ENCODE measurements around the gene CDKN1B.

CDKN1B gene

GRCh38 chr12:12734561-12735071 is 17.4 kb downstream of the CDKN1B start:
- TF ChIP-seq SIN3A (IDR thresholded peaks at IDR 0.05; ENCODE audit: borderline replicate concordance, insufficient read depth, low read length) = no peak
- TF ChIP-seq, protein P1, sequence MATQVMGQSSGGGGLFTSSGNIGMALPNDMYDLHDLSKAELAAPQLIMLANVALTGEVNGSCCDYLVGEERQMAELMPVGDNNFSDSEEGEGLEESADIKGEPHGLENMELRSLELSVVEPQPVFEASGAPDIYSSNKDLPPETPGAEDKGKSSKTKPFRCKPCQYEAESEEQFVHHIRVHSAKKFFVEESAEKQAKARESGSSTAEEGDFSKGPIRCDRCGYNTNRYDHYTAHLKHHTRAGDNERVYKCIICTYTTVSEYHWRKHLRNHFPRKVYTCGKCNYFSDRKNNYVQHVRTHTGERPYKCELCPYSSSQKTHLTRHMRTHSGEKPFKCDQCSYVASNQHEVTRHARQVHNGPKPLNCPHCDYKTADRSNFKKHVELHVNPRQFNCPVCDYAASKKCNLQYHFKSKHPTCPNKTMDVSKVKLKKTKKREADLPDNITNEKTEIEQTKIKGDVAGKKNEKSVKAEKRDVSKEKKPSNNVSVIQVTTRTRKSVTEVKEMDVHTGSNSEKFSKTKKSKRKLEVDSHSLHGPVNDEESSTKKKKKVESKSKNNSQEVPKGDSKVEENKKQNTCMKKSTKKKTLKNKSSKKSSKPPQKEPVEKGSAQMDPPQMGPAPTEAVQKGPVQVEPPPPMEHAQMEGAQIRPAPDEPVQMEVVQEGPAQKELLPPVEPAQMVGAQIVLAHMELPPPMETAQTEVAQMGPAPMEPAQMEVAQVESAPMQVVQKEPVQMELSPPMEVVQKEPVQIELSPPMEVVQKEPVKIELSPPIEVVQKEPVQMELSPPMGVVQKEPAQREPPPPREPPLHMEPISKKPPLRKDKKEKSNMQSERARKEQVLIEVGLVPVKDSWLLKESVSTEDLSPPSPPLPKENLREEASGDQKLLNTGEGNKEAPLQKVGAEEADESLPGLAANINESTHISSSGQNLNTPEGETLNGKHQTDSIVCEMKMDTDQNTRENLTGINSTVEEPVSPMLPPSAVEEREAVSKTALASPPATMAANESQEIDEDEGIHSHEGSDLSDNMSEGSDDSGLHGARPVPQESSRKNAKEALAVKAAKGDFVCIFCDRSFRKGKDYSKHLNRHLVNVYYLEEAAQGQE (IDR thresholded peaks at IDR 0.05; ENCODE audit: insufficient read depth in 1 of 2, low read depth in 2 of 2, low read length in 2 of 2) = no peak
- no peak for TF ChIP-seq TAF1 (IDR thresholded peaks at IDR 0.05; ENCODE audit: borderline replicate concordance, insufficient read depth, low read length)
- TF ChIP-seq FOXP2 (optimal IDR thresholded peaks at IDR 0.05; ENCODE audit: borderline replicate concordance, extremely low read depth, extremely low read length, insufficient read depth) = no peak
- no peak for TF ChIP-seq POLR2AphosphoS5 (IDR thresholded peaks at IDR 0.05; ENCODE audit: low read depth, low read length)

DNA sequence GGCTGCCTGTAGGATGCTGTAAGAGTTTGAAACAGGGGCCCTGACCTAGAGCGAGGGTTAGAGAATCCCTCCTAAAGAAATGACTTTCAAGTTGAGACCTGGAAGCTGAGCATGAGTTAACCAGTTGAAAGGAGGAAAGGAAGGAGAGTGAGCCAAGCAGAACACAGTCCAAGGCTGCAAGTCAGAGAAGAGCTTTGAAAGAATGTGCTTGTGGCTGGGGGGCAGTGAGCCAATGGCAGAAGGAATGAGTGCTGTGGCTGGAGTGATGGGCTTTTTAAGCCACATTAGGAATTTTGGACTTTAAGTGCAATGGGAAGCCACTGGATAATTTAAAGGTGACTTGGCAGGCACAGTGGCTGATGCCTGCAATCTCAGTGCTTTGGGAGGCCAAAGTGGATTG is 18.1 kb downstream of the CDKN1B start:
- no peak for TF ChIP-seq FOXP2 (optimal IDR thresholded peaks at IDR 0.05; ENCODE audit: borderline replicate concordance, extremely low read depth, extremely low read length, insufficient read depth)
- TF ChIP-seq TAF1 (IDR thresholded peaks at IDR 0.05; ENCODE audit: borderline replicate concordance, insufficient read depth, low read length) = no peak
- TF ChIP-seq, protein P1 (IDR thresholded peaks at IDR 0.05; ENCODE audit: insufficient read depth in 1 of 2, low read depth in 2 of 2, low read length in 2 of 2) = no peak
- TF ChIP-seq SIN3A (IDR thresholded peaks at IDR 0.05; ENCODE audit: borderline replicate concordance, insufficient read depth, low read length) = no peak
- TF ChIP-seq POLR2AphosphoS5 (IDR thresholded peaks at IDR 0.05; ENCODE audit: low read depth, low read length) = no peak

- TF ChIP-seq FOXP2 (optimal IDR thresholded peaks at IDR 0.05; ENCODE audit: borderline replicate concordance, extremely low read depth, extremely low read length, insufficient read depth) = no peak
- no peak for TF ChIP-seq SIN3A (IDR thresholded peaks at IDR 0.05; ENCODE audit: borderline replicate concordance, insufficient read depth, low read length)
- TF ChIP-seq, protein P1 (IDR thresholded peaks at IDR 0.05; ENCODE audit: insufficient read depth in 1 of 2, low read depth in 2 of 2, low read length in 2 of 2) = no peak
- no peak for TF ChIP-seq POLR2AphosphoS5 (IDR thresholded peaks at IDR 0.05; ENCODE audit: low read depth, low read length)
- TF ChIP-seq TAF1 (IDR thresholded peaks at IDR 0.05; ENCODE audit: borderline replicate concordance, insufficient read depth, low read length) = no peak
Measured at GRCh38 chr12:12736759-12737676, 19.9 kb downstream of the CDKN1B start.

GRCh38 chr12:12741660-12742059 is 24.5 kb downstream of the CDKN1B start:
- TF ChIP-seq FOXP2 (optimal IDR thresholded peaks at IDR 0.05; ENCODE audit: borderline replicate concordance, extremely low read depth, extremely low read length, insufficient read depth) (no peak), SIN3A (IDR thresholded peaks at IDR 0.05; ENCODE audit: borderline replicate concordance, insufficient read depth, low read length) (no peak)

GRCh38 chr12:12744546-12745305 is 27.6 kb downstream of the CDKN1B start:
- TF ChIP-seq FOXP2 (optimal IDR thresholded peaks at IDR 0.05; ENCODE audit: borderline replicate concordance, extremely low read depth, extremely low read length, insufficient read depth) = no peak
- TF ChIP-seq POLR2AphosphoS5 (IDR thresholded peaks at IDR 0.05; ENCODE audit: low read depth, low read length) = no peak
- TF ChIP-seq, protein P1 (IDR thresholded peaks at IDR 0.05; ENCODE audit: insufficient read depth in 1 of 2, low read depth in 2 of 2, low read length in 2 of 2) = no peak
- TF ChIP-seq TAF1 (IDR thresholded peaks at IDR 0.05; ENCODE audit: borderline replicate concordance, insufficient read depth, low read length) = no peak
- no peak for TF ChIP-seq SIN3A (IDR thresholded peaks at IDR 0.05; ENCODE audit: borderline replicate concordance, insufficient read depth, low read length)

Measured in PFSK-1 (cell line).